ENCODE measurements around the gene RBL1.

- TF ChIP-seq EZH2phosphoT487 (IDR thresholded peaks at IDR 0.05; ENCODE audit: insufficient read depth, low read depth) (no peak), EZH2 (IDR thresholded peaks at IDR 0.05; ENCODE audit: insufficient read depth, poor library complexity, severe bottlenecking) (no peak)
Measured at GRCh38 chr20:37102571-37102970, 6.8 kb upstream of the RBL1 start.
